A549 (cell line): Measurements from ENCODE around the gene SLC26A9.

Experiments
- CHD2 ChIP-seq: fragments of 150-350 bp; IDR thresholded peaks from 2 replicates; pipeline ENCODE4 v1.6.1; 2014; ENCODE audit warnings: low read length; ENCODE audit not compliant: partially characterized antibody
- MYC ChIP-seq: IDR thresholded peaks from 2 replicates; pipeline ENCODE4 v1.6.1; 2012; ENCODE audit warnings: mild to moderate bottlenecking, inconsistent platforms, low read length, improper control_type of control experiment, borderline replicate concordance
- POLR2A ChIP-seq: IDR thresholded peaks from 2 replicates; pipeline ENCODE4 v1.6.1; 2012; ENCODE audit warnings: mild to moderate bottlenecking, low read length
- POLR2AphosphoS2 ChIP-seq: conservative IDR thresholded peaks from 2 replicates; pipeline ENCODE4 v1.6.1; 2012; ENCODE audit warnings: low read length, improper control_type of control experiment, inconsistent platforms
- RAD21 ChIP-seq, 2 experiments: fragments of >200 bp in 1 of 2; sonication (Bioruptor Twin) in 1 of 2; formaldehyde crosslinking in 1 of 2; IDR thresholded peaks in 1 of 2; conservative IDR thresholded peaks in 1 of 2; 2 replicates in 1 of 2; 3 replicates in 1 of 2; pipeline ENCODE4 v1.6.1; 2012 to 2018; ENCODE audit warnings: inconsistent platforms in 1 of 2
- RFX5 ChIP-seq: fragments of 450-650 bp; IDR thresholded peaks from 2 replicates; pipeline ENCODE4 v1.7.1; 2014; ENCODE audit warnings: antibody characterized with exemption, mild to moderate bottlenecking, moderate library complexity
- SREBF2 ChIP-seq: fragments of 450-650 bp; IDR thresholded peaks from 2 replicates; pipeline ENCODE4 v1.6.1; 2014; ENCODE audit warnings: mild to moderate bottlenecking, moderate library complexity
- TP53 ChIP-seq: fragments of 250-450 bp; sonication (Bioruptor Pico); IDR thresholded peaks from 2 replicates; pipeline ENCODE4 v1.5.0; 2021; ENCODE audit warnings: mild to moderate bottlenecking, moderate library complexity
- TF ChIP-seq, protein P1 (sequence below): fragments of 250-450 bp; sonication (Bioruptor Pico); IDR thresholded peaks from 2 replicates; pipeline ENCODE4 v1.5.0; 2020; ENCODE audit warnings: low read depth, mild to moderate bottlenecking, moderate library complexity
- TF ChIP-seq, protein P2 (sequence below): fragments of >200 bp; sonication (Bioruptor Twin); formaldehyde crosslinking; IDR thresholded peaks from 3 replicates; pipeline ENCODE4 v1.5.1; 2016

DNA sequence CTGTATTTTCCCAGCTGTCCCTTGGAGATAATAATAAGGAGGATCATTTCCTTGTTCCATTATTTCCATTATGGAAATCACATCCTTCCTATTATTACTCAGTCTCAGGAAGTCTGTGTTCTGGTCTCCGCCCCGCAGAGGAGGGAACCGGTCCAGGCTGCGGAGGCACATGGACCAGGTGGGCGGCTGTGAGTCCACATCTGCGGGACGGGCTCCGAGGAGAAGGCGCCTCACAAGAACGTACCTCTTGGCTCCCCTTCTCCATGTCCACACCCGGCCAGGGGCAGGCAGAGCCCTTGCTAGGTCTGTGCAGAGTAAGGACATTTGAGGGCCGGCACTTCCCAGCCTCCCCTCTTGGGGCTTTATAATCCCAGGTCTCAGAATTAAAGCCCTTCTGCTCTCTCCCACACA is 45.3 kb upstream of the SLC26A9 start:
- no peak for TF ChIP-seq POLR2AphosphoS2
- TF ChIP-seq, protein P1, sequence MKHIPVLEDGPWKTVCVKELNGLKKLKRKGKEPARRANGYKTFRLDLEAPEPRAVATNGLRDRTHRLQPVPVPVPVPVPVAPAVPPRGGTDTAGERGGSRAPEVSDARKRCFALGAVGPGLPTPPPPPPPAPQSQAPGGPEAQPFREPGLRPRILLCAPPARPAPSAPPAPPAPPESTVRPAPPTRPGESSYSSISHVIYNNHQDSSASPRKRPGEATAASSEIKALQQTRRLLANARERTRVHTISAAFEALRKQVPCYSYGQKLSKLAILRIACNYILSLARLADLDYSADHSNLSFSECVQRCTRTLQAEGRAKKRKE: no peak
- no peak for TF ChIP-seq CHD2
- no peak for TF ChIP-seq POLR2A
- TF ChIP-seq, protein P2, sequence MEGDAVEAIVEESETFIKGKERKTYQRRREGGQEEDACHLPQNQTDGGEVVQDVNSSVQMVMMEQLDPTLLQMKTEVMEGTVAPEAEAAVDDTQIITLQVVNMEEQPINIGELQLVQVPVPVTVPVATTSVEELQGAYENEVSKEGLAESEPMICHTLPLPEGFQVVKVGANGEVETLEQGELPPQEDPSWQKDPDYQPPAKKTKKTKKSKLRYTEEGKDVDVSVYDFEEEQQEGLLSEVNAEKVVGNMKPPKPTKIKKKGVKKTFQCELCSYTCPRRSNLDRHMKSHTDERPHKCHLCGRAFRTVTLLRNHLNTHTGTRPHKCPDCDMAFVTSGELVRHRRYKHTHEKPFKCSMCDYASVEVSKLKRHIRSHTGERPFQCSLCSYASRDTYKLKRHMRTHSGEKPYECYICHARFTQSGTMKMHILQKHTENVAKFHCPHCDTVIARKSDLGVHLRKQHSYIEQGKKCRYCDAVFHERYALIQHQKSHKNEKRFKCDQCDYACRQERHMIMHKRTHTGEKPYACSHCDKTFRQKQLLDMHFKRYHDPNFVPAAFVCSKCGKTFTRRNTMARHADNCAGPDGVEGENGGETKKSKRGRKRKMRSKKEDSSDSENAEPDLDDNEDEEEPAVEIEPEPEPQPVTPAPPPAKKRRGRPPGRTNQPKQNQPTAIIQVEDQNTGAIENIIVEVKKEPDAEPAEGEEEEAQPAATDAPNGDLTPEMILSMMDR: no peak
- TF ChIP-seq MYC: no peak
- TF ChIP-seq TP53: no peak
- TF ChIP-seq RFX5: no peak
- TF ChIP-seq RAD21 (conservative IDR thresholded peaks at IDR 0.05 in 1 of 2, IDR thresholded peaks at IDR 0.05 in 1 of 2): no peak
- no peak for TF ChIP-seq SREBF2
